Dermis microvascular lymphatic vessel endothelial cell (primary cell): Measurements from ENCODE around the gene MRPL18. TPM values are rescaled to one million over a fixed set of nuclear protein-coding genes. Genes with fewer than 3 reads are reported as not detected.
"Not testable (repeated sequence)": the region's sequence is repeated elsewhere in the genome, so short reads cannot be mapped to it uniquely, and the experiment has no call there.

Experiments
- DNase-seq, 2 donors: peaks; one replicate each; pipeline versions ENCODE4 v3.0.0 to v3.0.0-alpha.2; 2010; ENCODE audit warnings: low read depth in 2 of 2
- total RNA-seq: library from RNA; depleted of rRNA; stranded (reverse); fragments of >200 nt; gene quantifications from 2 replicates; pipeline ENCODE4 v1.2.1, GENCODE V29; 2014

The MRPL18 gene
- total RNA-seq, 1 donor from 2014 or later, result 63.0 TPM

DNA sequence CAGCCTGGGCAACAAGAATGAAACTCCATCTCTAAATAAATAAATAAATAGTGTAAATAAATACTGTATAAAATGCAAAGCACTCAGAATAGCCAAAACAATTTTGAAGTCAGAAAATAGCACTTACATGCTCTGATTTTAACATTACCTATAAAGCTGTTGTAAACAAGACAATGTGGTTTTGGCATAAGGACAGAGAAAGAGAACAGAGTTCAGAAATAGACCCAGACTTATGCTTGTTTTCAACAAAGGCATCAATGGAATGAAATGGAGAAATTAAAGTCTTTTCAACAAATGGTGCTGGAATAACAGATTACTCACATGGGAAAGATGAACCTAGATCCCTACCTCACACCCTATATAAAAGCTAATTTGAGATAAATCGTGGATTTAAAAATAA is 18.1 kb upstream of the MRPL18 start:
- DNase-seq, result no peak

DNA sequence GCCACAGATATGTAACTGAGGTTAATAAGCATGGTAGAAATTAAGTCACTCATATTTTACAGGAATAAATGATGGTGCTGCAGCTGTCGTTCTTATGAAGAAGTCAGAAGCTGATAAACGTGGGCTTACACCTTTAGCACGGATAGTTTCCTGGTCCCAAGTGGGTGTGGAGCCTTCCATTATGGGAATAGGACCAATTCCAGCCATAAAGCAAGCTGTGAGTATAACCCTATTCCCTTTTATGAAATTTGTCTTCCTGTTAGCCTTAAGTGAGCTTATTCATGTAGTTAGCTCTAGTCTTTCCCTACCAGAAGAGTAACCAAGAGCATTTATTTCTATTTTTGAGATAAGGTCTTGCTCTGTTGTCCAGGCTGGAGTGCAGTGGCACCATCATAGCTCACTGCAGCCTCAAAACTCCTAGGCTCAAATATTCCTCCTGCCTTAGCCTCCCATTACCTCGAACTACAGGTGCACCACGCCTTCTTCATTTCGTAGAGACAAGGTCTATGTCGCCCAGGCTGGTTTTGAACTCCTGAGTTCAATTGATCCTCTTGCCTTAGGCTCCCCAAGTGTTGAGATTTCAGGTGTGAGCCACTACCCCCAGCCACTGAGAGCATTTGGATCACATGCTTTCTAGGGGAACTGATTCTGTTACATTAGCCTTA is 12.9 kb upstream of the MRPL18 start:
- DNase-seq, result no peak

DNA sequence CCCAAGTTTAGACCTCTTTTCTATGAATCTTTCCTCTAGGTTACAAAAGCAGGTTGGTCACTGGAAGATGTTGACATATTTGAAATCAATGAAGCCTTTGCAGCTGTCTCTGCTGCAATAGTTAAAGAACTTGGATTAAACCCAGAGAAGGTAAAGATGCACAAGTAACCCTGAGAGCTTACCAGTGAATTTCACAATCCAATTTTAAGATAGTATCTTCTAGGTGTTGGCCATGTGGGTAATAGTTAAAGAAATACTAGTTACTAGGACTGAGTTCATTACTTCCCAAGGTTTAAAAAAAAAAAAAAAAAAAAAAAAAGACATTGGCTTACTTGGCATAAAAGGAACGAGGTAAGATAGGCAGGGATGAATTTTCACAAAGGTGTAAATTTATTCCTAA is 12.1 kb upstream of the MRPL18 start:
- DNase-seq, result no peak

DNA sequence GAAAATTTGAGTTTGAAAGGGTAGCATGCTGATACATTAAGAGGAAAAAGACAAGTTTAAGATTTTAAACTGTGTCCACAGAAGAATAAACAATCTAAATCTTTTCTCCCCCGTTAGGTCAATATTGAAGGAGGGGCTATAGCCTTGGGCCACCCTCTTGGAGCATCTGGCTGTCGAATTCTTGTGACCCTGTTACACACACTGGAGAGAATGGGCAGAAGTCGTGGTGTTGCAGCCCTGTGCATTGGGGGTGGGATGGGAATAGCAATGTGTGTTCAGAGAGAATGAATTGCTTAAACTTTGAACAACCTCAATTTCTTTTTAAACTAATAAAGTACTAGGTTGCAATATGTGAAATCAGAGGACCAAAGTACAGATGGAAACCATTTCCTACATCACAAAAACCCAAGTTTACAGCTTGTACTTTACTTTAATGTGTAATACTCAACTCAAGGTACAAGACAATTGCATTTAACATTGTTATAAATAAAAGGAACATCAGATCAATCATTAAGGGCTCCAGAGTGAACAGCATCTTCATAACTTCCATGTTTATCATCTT is 11.6 kb upstream of the MRPL18 start:
- no peak for DNase-seq

DNA sequence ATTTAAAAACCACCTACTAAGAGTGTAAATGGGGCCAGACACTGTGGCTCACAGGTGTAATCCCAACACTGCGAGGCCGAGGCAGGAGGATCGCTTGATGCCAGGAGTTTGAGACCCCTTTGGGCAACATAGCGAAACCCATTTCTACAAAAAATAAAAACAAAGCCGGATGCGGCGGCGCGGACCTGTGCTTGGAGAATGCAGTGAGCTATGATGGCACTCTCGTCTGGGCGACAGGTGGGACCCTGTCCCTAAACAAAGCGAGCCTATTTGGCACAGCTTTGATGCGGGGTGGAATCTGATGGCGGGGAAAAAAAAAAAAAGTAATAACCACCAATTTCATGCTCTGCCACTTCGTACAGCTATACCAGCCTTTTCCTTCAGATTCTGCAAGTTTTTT is 2.0 kb upstream of the MRPL18 start:
- peak in 1 of 2 donors; percentile 6 for DNase-seq

DNA sequence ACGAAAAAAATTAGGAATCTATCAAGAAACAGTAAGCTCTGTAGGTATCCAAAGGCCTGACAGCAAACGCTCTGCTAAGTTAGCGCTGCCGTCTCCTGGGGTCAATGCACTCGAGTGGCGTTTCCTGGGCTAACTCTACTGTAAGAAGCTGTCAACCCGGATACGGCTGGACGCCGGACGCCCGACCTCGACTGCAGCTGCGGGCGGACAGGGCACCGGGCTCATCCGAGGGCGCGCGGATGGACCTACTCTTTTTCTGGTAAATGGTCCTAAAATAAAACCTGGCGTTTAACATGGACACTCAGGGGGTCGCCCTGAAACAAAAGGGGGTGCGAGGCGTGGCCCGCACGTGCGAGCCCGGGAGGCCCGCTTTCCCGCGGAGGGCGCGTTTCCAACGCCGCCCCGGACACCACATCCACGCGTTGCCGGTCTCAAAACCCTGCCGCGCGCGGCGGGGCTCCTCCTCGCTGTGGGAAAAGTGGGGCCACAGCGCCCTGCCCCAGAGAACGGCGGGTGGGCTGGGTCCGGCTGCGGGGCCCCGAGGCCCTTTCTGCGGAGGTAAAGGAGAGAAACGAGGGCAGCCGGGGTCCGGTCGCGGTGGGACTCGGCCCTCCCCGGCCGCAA is 1.4 kb upstream of the MRPL18 start:
- DNase-seq, result peak; percentile 9 to 62

DNA sequence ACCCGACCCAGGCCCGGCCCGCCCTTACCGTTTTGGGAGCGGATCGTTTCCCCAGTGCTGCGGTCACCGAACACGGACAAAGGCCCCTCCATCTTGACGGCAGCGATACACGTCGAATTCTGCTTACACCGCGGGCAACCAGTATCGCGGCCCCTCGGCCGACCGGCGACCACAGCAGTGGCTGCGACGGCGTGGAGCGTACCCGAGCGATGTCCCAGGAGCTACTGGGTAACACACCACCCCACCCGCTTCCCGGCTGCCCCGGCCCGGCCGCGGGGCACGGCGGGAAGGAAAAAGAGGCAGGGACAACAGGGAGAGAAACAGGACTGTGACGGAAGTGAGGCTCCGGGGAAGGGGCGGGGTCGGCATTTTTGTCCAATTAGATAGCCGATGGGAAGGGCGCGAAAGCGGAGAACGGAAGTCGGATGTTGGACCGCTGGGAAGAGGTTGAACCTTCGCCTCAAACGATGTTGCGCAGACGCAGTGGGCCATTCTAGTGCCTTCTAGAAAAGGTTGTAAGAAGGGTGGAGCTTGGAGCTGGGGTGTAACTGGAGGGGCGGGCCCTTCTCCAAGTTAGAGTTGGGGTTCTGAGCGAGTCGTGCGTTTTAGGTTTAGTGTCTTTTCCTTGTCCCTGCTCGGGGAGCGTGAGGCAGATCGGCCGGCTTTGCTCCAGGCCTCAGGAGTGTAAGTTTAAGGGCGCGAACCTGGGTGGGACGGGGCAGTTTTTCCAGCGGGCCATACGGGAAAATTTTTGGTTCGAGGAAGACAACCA is 704 bp upstream of the MRPL18 start, which contains the start of gene TCP1:
TSS of gene TCP1 (minus strand) at position 226 of the 772 bp plus-strand sequence. CDS start at position 92, 134 bp downstream.
- peak; percentile 99 to 100 for DNase-seq

DNA sequence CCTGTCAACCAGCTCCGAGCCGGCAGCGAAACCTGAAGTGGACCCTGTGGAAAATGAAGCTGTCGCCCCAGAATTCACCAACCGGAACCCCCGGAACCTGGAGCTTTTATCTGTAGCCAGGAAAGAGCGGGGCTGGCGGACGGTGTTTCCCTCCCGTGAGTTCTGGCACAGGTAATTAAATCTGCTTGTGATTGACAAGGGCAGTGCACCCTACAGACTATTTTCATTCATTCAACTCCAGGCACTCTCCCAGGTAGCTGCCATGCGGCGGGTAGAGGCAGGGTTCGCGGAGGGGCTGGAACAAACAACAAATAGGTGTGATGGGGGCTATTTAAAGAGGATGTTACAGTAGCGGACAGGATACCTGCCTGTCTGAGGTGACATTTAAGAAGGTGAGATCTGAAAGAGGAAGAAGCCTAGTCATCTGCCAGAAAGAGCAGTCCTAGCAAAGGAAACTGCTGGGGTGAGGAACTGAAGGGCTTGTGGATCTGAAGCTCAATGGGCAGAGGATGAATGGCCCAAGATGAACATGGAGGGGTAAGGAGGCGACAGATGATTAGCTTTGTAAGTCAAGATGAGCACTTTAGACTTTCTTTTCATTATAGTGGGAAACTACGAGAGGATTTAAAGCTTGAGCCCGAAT is 810 bp downstream of the MRPL18 start:
- no peak for DNase-seq

DNA sequence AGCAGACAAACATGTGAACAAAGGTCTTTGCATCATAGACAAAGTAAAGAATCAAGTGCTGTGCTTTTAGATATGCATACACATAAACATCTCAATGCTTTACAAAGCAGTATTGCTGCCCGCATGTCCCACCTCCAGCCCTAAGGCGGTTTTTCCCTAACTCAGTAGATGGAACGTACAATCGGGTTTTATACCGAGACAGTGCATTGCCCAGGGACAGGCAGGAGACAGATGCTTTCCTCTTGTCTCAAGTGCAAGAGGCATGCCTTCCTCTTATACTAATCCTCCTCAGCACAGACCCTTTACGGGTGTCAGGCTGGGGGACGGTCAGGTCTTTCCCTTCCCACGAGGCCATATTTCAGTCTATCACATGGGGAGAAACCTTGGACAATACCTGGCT is 4.7 kb downstream of the MRPL18 start:
- DNase-seq, result not testable (repeated sequence)

DNA sequence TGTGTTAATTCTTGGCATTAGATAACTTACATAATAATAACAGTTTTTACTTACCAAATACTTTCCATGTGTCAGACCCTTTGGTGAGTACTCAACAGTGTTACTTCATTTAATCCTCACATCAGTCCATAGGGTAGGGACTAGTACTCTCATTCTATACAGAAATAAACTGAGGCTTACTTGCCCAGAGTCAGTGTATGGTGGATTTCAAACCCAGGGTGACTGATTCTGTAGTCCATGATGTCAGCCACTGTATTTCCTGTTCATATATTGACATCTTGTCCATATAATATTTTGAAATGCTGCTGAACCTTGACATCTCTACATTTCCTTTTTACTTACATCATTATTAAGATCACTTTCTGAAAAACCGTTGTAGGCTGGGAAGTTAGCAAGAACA is 7.3 kb downstream of the MRPL18 start:
- no peak for DNase-seq

DNA sequence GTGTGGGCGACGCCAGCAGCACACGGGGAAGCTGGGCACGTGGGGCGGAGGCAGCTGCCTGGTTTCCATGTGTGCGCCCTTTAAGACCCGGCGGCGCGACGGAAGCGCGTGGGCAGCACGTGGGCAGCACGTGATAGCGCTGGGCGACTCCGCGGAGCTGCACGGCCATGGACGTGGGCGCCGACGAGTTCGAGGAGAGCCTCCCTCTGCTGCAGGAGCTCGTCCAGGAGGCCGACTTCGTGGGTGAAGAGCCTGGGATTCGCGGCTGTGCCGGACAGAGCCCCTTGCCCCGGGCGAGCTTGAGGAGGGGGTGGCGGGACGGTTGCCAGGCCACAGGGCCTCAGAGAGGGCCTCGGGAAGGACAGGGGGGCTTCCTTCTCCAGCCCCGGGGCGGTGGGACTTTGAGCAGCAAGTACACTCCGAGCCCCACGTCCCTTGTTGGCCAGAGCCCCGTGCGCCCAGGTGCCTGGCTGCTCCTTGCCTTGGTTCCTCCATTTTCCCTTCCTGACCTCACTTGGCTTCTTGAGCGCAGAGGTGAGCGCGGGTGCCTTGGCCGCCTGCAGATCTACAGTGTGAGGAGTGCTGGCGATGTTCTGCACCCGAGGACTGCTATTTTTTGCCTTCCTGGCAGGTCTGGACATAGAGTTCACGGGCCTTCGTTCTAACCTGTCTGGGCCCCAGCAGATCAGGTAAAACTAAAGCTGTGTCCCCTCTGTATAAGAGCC is 10.0 kb downstream of the MRPL18 start, which contains the start of gene PNLDC1:
TSS of gene PNLDC1 (plus strand) at position 136 of the 725 bp plus-strand sequence. CDS start at position 168, 32 bp downstream.
- DNase-seq, result no peak

DNA sequence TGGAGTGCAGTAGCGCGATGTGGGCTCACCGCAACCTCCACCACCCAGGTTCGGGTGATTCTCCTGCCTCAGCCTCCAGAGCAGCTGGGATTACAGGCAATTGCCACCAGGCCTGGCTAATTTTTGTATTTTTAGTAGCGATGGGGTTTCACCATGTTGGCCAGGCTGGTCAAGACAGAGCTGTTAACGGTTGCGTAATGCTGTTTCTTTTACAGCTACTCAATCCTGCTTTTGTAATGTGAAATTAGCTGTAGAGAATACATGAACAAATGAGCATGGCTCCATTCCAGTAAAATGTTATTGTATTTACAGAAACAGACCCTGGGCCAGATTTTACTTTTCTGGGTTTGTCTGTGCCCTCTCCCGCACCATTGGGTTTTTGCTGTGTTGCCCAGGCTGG is 11.7 kb downstream of the MRPL18 start:
- DNase-seq, result no peak

DNA sequence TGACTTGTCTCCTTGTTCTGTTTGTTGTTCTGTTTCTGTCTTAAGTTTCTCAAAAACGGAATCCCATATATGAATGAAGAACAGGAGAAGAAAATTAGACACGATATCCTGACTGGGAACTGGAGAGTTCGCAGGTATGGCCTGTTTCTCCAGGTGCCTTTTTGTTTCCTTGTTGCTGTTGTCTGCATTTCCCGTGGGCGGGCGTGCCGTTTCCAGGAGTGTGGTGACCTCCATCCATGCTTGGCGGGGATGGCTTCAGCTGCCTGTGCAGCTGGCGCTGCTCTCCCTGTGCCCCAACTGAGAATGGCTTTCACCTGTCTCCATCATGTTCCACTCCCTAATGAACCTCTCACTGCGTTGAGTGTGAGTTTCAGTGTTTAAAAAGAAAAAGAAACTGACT is 14.2 kb downstream of the MRPL18 start:
- DNase-seq, result no peak

DNA sequence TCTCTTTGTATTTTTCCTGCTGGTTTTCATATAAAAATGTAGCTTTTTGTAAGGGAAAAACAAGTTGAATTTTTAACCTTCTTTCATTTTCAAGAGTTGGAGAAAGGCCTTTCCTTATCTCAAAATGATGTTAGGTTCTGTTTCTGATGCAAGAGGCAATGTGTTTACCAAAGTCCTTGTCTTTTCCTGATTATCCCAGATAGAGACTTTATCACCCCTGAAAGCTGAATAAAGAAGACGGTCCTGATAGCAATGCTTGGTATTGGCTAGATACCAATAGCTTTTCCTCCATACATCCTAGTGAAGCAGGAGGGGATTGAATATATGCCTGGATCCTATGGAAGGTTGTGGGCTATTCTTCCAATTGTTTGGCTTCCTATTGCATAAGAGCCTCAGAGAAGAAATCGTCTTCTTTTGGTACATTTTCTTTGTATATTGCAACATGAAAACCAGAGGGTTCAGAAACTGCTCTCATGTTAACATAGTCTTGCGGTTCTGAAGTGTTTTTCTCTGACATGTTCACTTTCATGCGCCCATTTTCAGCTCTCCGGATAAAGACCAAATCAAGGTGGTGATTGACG is 15.3 kb downstream of the MRPL18 start:
- no peak for DNase-seq

DNA sequence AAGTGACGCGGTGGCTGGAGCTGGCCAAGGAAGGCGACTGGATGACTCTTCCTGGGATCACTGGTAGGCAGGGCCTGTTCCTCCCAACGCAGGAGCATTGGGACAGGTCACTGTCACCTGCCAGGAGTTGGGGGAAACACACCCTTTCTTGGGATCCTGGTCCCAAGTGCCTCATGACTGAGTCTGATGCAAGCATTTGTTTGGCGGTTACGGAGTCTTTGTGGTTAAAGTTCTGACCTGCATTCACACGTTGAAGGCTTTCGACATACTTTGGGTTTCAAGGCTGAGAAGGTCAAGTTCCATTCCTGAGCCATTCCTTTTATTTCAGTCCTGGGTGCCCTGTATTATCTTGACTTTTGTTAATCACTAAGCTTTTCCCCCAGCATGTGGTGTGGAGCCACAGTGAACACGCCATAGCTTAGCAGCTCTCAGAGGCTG is 15.8 kb downstream of the MRPL18 start:
- DNase-seq, result no peak

DNA sequence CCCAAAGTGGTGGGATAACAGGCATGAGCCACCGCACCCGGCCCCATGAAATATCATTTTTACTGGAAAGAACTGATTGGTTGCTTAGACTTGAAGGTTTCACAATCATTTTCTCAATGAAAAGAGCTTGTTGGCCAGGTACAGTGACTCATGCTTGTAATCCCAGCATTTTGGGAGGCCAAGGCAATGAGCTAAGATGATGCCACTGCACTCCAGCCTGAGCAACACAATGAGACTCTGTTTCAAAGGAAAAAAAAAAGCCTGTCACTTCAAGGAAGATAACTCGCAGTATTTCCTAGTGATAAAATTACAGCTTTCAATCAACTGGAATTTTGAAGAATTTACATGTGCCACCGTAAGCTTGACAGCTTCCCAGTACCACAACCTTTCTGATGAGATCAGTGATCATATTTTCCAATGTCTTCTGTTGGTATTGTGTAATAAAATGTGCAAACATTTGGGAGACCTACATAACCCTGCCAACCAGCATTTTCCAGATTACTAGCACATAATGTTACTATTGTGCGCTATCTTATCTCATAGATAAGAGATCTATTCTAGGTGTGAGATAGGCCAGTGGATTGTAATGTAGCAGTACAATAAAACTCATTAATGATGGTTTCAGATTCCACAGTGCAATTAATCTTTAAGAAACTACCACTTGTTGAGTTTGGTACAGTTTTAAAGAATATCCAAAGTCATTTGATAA is 17.0 kb downstream of the MRPL18 start:
- no peak for DNase-seq

DNA sequence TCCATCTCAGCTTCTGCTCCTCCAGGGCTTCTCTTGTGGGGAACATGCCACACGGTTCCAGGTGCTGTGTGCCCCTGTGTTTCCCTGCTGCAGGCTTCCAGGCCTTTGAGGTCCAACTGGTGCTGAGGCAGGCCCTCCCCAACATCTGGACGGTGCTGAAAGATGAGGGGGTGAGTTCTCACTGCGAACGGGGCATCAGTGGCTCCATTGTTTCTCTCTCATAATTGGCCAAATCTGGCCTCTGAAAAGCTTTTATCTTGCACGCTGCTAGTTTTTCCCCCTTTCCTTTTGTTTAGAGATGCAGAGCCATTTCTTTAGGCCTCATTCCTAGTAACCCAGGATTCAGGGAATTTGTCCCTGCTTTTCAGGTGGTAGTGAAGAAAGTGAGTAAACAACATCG is 18.4 kb downstream of the MRPL18 start:
- DNase-seq, result no peak

DNA sequence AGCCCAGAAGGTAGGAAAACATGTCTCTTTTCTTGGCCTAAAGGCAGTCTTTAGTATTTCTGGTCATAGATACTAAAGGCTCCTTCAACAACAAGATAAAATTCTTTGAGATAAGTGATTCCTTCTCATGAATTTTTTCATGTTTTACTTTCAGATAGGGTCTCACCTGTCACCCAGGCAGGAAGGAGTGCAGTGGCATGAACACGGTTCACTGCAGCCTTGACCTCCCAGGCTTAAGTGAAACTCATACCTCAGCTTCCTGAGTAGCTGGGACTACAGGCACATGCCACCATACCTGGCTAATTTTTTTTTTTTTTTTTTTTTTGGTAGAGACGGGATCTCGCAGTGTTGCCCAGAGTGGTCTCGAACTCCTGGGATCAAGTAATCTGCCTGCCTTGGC is 18.9 kb downstream of the MRPL18 start:
- DNase-seq, result no peak

DNA sequence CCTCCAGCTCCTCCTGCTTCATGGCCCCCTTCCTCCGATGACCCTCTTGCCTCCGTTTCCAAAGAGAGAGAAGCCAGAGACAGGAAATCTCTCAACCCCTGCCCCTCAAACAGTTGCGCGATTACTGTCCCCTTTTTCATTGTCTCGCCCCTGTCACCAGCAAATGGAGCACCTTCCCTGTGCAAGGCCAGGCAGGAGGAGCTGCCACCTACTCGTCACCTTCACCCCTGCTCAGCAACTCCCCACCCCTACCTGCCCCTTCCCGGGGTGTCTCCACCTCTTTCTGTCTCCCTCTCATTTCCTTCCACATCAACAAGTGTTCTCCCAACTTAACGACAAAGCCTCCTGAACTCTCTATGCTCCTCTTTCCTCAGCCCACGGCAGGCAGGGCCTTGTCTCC is 23.5 kb downstream of the MRPL18 start:
- no peak for DNase-seq

DNA sequence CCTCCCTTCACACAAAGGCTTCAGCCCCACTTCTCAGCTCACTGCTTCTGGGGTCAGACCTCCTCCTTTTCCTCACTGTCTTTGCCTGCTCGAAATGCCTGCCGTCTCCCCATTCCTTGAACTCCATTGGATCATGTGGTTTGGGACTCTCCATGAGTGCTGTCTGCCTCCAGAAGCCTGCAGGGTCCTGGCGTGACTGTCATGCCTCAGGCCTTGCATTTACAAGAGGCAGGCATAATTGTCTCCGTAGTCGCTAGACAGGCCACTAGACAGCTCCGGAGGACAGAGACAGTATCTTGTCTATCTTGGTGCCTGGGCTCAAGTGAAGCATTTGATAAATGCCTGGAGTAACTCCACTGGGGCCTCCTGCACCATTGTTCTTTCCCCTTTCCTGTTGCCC is 25.1 kb downstream of the MRPL18 start:
- no peak for DNase-seq
